GM12878 (cell line): Measurements from ENCODE around the gene PCBP1. TPM values are rescaled to one million over a fixed set of nuclear protein-coding genes. Genes with fewer than 3 reads are reported as not detected.

ENCODE experiments used
- ATAC-seq: fragments of 200-7000 bp; cut with Tn5 transposase; 3 replicates; pipeline ENCODE4 v1.9.1; 2020; ENCODE audit warnings: mild to moderate bottlenecking, moderate library complexity
- BruUV-seq: library from RNA; stranded (reverse); fragments of 400-500 nt; replicated peaks from 2 replicates; lab custom pipeline; 2021; lab: Mats Ljungman, UMichigan
- CTCF ChIA-PET: fragments of 300-600 bp; sonication (Branson Sonifier 250); formaldehyde crosslinking; extraction: SDS; loops from one replicate; lab custom pipeline; 2021; ENCODE audit warnings: inconsistent platforms; lab: Yijun Ruan, JAX
- POLR2A ChIA-PET: fragments of 350-600 bp; formaldehyde crosslinking; extraction: SDS; loops from one replicate; lab custom pipeline; 2021; ENCODE audit warnings: inconsistent platforms; lab: Charles Lee
- RAD21 ChIA-PET: fragments of 300-600 bp; sonication (Branson Sonifier 250); formaldehyde crosslinking; loops from one replicate; lab custom pipeline; 2023; ENCODE audit warnings: antibody characterized with exemption; ENCODE audit not compliant: unreplicated experiment; lab: Charles Lee
- SMC1A ChIA-PET: fragments of 300-600 bp; sonication (Branson Sonifier 250); formaldehyde crosslinking; loops from one replicate; lab custom pipeline; 2023; ENCODE audit not compliant: unreplicated experiment, uncharacterized antibody; lab: Charles Lee
- DNase-seq: peaks from one replicate; pipeline ENCODE4 v3.0.0-alpha.2; 2011; ENCODE audit warnings: low read depth, low spot score
- FAIRE-seq: peaks from 3 replicates; lab custom pipeline; 2011; peaks lifted over from hg19 to GRCh38; lab: Jason Lieb, UNC
- H2AFZ ChIP-seq: 2 replicates; pipeline ENCODE4 v1.6.0; 2011; ENCODE audit warnings: low read depth, low read length, control low read depth; ENCODE audit not compliant: control insufficient read depth
- H3K27ac ChIP-seq: 2 replicates; pipeline ENCODE4 v1.5.1; 2011; ENCODE audit warnings: control low read depth; ENCODE audit not compliant: control insufficient read depth, insufficient read depth
- H3K27me3 ChIP-seq, 2 experiments: replicated peaks in 1 of 2; 2 replicates each; pipeline versions ENCODE4 v1.6.0 to v1.6.1; 2011; ENCODE audit warnings: low read length in 1 of 2; ENCODE audit not compliant: control insufficient read depth in 2 of 2, insufficient read depth in 2 of 2
- H3K36me3 ChIP-seq, 2 experiments: 2 replicates each; pipeline ENCODE4 v1.5.1; 2011; ENCODE audit warnings: low read length in 1 of 2; ENCODE audit not compliant: control insufficient read depth in 2 of 2, insufficient read depth in 2 of 2
- H3K4me1 ChIP-seq: 2 replicates; pipeline ENCODE4 v1.6.1; 2011; ENCODE audit warnings: mild to moderate bottlenecking, low read length, moderate library complexity, mixed read lengths; ENCODE audit not compliant: control insufficient read depth, insufficient read depth
- H3K4me2 ChIP-seq: 2 replicates; pipeline ENCODE4 v1.6.0; 2011; ENCODE audit warnings: control low read depth; ENCODE audit not compliant: control insufficient read depth, insufficient read depth
- H3K4me3 ChIP-seq: fragments of 200-600 bp; sonication (generic); 2 replicates; pipeline ENCODE4 v1.5.1; 2016
- H3K79me2 ChIP-seq: 2 replicates; pipeline ENCODE4 v1.6.0; 2011; ENCODE audit warnings: low read length; ENCODE audit not compliant: control insufficient read depth, insufficient read depth
- H3K9ac ChIP-seq: 2 replicates; pipeline ENCODE4 v1.8.0; 2011; ENCODE audit warnings: low read length, control low read depth, mixed read lengths; ENCODE audit not compliant: control insufficient read depth, insufficient read depth
- H3K9me3 ChIP-seq: replicated peaks from 3 replicates; pipeline ENCODE4 v1.5.1; 2011; ENCODE audit warnings: mild to moderate bottlenecking, low read length; ENCODE audit not compliant: control insufficient read depth, insufficient read depth
- H4K20me1 ChIP-seq: 2 replicates; pipeline ENCODE4 v1.6.0; 2011; ENCODE audit not compliant: control insufficient read depth, insufficient read depth
- ATF7 ChIP-seq: fragments of 450-650 bp; IDR thresholded peaks from 2 replicates; pipeline ENCODE4 v1.6.1; 2016; ENCODE audit warnings: low read depth, mild to moderate bottlenecking
- CHD4 ChIP-seq: fragments of 200-600 bp; sonication (generic); IDR thresholded peaks from 2 replicates; pipeline ENCODE4 v1.6.1; 2016; ENCODE audit warnings: mild to moderate bottlenecking
- CTCF ChIP-seq, 3 experiments: IDR thresholded peaks in 2 of 3; conservative IDR thresholded peaks in 1 of 3; 2 replicates each; pipeline ENCODE4 v1.5.1; 2011; ENCODE audit warnings: low read depth in 3 of 3, low read length in 3 of 3, mild to moderate bottlenecking in 3 of 3, control low read depth in 2 of 3, moderate library complexity in 2 of 3, inconsistent platforms in 1 of 3, mixed read lengths in 1 of 3; ENCODE audit not compliant: control insufficient read depth in 2 of 3, insufficient read depth in 1 of 3; ENCODE audit errors: extremely low read depth in 1 of 3
- ETV6 ChIP-seq, 2 experiments: fragments of 450-650 bp in 1 of 2; IDR thresholded peaks in 1 of 2; conservative IDR thresholded peaks in 1 of 2; 2 replicates each; pipeline ENCODE4 v1.6.1; 2014; ENCODE audit warnings: antibody characterized with exemption in 1 of 2, borderline replicate concordance in 1 of 2, low read depth in 1 of 2, mild to moderate bottlenecking in 1 of 2, moderate library complexity in 1 of 2
- EZH2 ChIP-seq: IDR thresholded peaks from 2 replicates; pipeline ENCODE4 v1.6.1; 2012; ENCODE audit warnings: low read depth, mild to moderate bottlenecking, control low read depth, inconsistent platforms, low read length, borderline replicate concordance; ENCODE audit not compliant: control insufficient read depth
- JUND ChIP-seq: IDR thresholded peaks from 2 replicates; pipeline ENCODE4 v1.6.1; 2012; ENCODE audit warnings: low read depth, mild to moderate bottlenecking, low read length, improper control_type of control experiment, moderate library complexity
- MYB ChIP-seq: fragments of 150-350 bp; IDR thresholded peaks from 2 replicates; pipeline ENCODE4 v1.6.1; 2014; ENCODE audit warnings: mild to moderate bottlenecking, low read depth, low read length, borderline replicate concordance
- NBN ChIP-seq: fragments of 450-650 bp; IDR thresholded peaks from 2 replicates; pipeline ENCODE4 v1.6.1; 2016
- NRF1 ChIP-seq: conservative IDR thresholded peaks from 2 replicates; pipeline ENCODE4 v1.6.1; 2011; ENCODE audit warnings: mild to moderate bottlenecking, low read depth, low read length, improper control_type of control experiment
- STAT3 ChIP-seq: IDR thresholded peaks from 2 replicates; pipeline ENCODE4 v1.6.1; 2011; ENCODE audit warnings: low read depth, low read length, improper control_type of control experiment
- YBX1 ChIP-seq: fragments of 450-650 bp; IDR thresholded peaks from 2 replicates; pipeline ENCODE4 v1.6.1; 2016; ENCODE audit warnings: antibody characterized with exemption
- ZBTB33 ChIP-seq: fragments of 450-650 bp; IDR thresholded peaks from 2 replicates; pipeline ENCODE4 v1.6.1; 2017; ENCODE audit warnings: mild to moderate bottlenecking
- WGBS: methylation state at CpG from one replicate; pipeline ENCODE4 v1.1.6; 2016; ENCODE audit warnings: low lambda C conversion rate; ENCODE audit not compliant: insufficient replicate concordance, insufficient coverage; ENCODE audit errors: missing lambda C conversion rate; 5-methylcytosine and 5-hydroxymethylcytosine counted together
- in situ Hi-C: fragments of 300-500 bp; cut with MboI; formaldehyde crosslinking; loops from 9 replicates; pipeline ENCODE4 v1.14.3; 2018; ENCODE audit warnings: mixed read lengths
- intact Hi-C: fragments of 100-400 bp; cut with micrococcal nuclease; formaldehyde crosslinking; loops from one replicate; pipeline ENCODE4 v1.14.2; 2022; ENCODE audit not compliant: unreplicated experiment
- polyA plus RNA-seq, 11 experiments: library from polyadenylated mRNA; depleted of rRNA in 4 of 11; unstranded in 6 of 11; stranded (reverse) in 5 of 11; fragments of >200 nt; fragmentation: Nextera tagmentation in 4 of 11; fragmentation: Illumina TruSeq in 1 of 11; extraction: Ambion mirVana in 4 of 11; extraction: Trizol in 1 of 11; gene quantifications; 1 replicate in 1 of 11; 2 replicates in 10 of 11; pipeline versions ENCODE4 v1.2.1 to v1.2.3, GENCODE V29; 2011 to 2016; ENCODE audit warnings: inconsistent platforms in 2 of 11, missing spikeins in 2 of 11, low read depth in 1 of 11
- total RNA-seq, 4 experiments: library from RNA; depleted of rRNA in 3 of 4; stranded (reverse); fragments of >200 nt in 3 of 4; fragmentation: Illumina TruSeq in 1 of 4; extraction: Trizol in 1 of 4; gene quantifications; 2 replicates each; pipeline versions ENCODE4 v1.2.1 to v1.2.3, GENCODE V29; 2013 to 2021

The PCBP1 gene
- total and polyA plus RNA-seq, 10 of the 15 experiments (the other 5 are each of a cell fraction or from before 2014, with no cell fraction given): 24.4 to 494 (median 130) TPM

GRCh38 chr2:70073493-70073892 is 13.8 kb upstream of the PCBP1 start:
- ChIA-PET CTCF (interaction anchor here (0.7 to 7.0 kb wide), 5 partner anchors 9 to 508 kb away, joined by 3 to 119 read pairs (median 5); no protein-coding TSS in a partner anchor), POLR2A (interaction anchor here (0.5 to 6.7 kb wide), 3 partner anchors 8 to 158 kb away, joined by 6 to 119 read pairs (median 75); partner anchors contain the start of gene MXD1), RAD21 (interaction anchor here (0.9 to 7.4 kb wide), 6 partner anchors 8 to 349 kb away, joined by 3 to 154 read pairs (median 6); partner anchors contain the start of gene MXD1)
- H3K4me2 ChIP-seq: no peak overlapping the region
- no peak overlapping the region for H3K4me3 ChIP-seq
- no peak for DNase-seq
- no peaks in the 10 kb centered on the region for H3K27me3 ChIP-seq
- H3K9me3 ChIP-seq: no peaks in the 10 kb centered on the region
- no peaks in the 10 kb centered on the region for H4K20me1 ChIP-seq
- WGBS: 91% methylated on average over 5 of the region's 5 CpGs
- no peak for FAIRE-seq
- H3K36me3 ChIP-seq: peaks cover 4 to 20% of the 10 kb centered on the region in 2 experiments
- TF ChIP-seq ZBTB33 (no peak), JUND (no peak), YBX1 (no peak), STAT3 (no peak), CTCF (IDR thresholded peaks at IDR 0.05 in 2 of 3, conservative IDR thresholded peaks at IDR 0.05 in 1 of 3; ENCODE audit: control insufficient read depth in 2 of 3, extremely low read depth in 1 of 3, insufficient read depth in 1 of 3, low read depth in 3 of 3, low read length in 3 of 3) (no peak), CHD4 (no peak), EZH2 (no peak), ETV6 (conservative IDR thresholded peaks at IDR 0.05 in 1 of 2, IDR thresholded peaks at IDR 0.05 in 1 of 2; ENCODE audit: borderline replicate concordance in 1 of 2, low read depth in 1 of 2) (no peak), ATF7 (no peak), MYB (no peak), NBN (no peak), NRF1 (no peak)
- TF ChIP-seq, all 136 proteins: peak for 0
- SMC1A ChIA-PET: interaction anchor here (1.0 to 10.9 kb wide), 7 partner anchors 9 to 228 kb away, joined by 3 to 170 read pairs (median 4); partner anchors contain the start of genes FAM136A and MXD1
- BruUV-seq: no TSS peak
- Histone ChIP-seq H3K4me1 (peaks cover 12% of the 10 kb centered on the region), H3K79me2 (peaks cover 8% of the 10 kb centered on the region), H3K9ac (no peak overlapping the region), H3K27ac (no peak overlapping the region), H2AFZ (no peak overlapping the region)
- in situ Hi-C loops: loop anchor here (5.0 kb wide), 1 partner anchor 156 kb away; the partner anchor contains the start of gene MXD1
- intact Hi-C loops: no loop called here
- no peak for ATAC-seq
